ENCODE measurements around the gene CENPT. TPM values are rescaled to one million over a fixed set of nuclear protein-coding genes. Genes with fewer than 3 reads are reported as not detected.
A peak's percentile ranks its signal among the peaks of the same experiment; 100 is the strongest.

Gene CENPT
- total RNA-seq, 1 experiment from 2014 or later = 60.9 TPM

- H3K79me2 ChIP-seq (ENCODE audit: insufficient read depth, low read length) = peaks cover 2% of the 10 kb centered on the region; the same call in 1 of the 2 replicates
- WGBS (ENCODE audit: extremely low coverage, insufficient read length, low lambda C conversion rate) = no CpG with 5 or more reads among the region's 26 CpGs
- H2AFZ ChIP-seq (ENCODE audit: low read length) = no peak overlapping the region
These were observed 41.6 kb downstream of the CENPT start for GRCh38 chr16:67805718-67806427.

More at GRCh38 chr16:67805718-67806427, 41.6 kb downstream of the CENPT start:
- TF ChIP-seq, protein P1, sequence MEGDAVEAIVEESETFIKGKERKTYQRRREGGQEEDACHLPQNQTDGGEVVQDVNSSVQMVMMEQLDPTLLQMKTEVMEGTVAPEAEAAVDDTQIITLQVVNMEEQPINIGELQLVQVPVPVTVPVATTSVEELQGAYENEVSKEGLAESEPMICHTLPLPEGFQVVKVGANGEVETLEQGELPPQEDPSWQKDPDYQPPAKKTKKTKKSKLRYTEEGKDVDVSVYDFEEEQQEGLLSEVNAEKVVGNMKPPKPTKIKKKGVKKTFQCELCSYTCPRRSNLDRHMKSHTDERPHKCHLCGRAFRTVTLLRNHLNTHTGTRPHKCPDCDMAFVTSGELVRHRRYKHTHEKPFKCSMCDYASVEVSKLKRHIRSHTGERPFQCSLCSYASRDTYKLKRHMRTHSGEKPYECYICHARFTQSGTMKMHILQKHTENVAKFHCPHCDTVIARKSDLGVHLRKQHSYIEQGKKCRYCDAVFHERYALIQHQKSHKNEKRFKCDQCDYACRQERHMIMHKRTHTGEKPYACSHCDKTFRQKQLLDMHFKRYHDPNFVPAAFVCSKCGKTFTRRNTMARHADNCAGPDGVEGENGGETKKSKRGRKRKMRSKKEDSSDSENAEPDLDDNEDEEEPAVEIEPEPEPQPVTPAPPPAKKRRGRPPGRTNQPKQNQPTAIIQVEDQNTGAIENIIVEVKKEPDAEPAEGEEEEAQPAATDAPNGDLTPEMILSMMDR (conservative IDR thresholded peaks at IDR 0.05) = no peak
- no peak overlapping the region for H2BK12ac ChIP-seq (ENCODE audit: insufficient read length, low read depth, low read length)
- no peak overlapping the region for H2AK5ac ChIP-seq (ENCODE audit: insufficient read length, low read length)
- no peaks in the 10 kb centered on the region for H3K9me3 ChIP-seq (ENCODE audit: control insufficient read depth, low read depth, low read length)
- H3K4ac ChIP-seq (ENCODE audit: low read depth, low read length) = no peak overlapping the region
- H4K5ac ChIP-seq (ENCODE audit: insufficient read length, low read depth, low read length) = no peak overlapping the region
- no peak overlapping the region for H3K56ac ChIP-seq (ENCODE audit: insufficient read length, low read depth, low read length)
- H2BK5ac ChIP-seq (ENCODE audit: insufficient read length, low read length) = no peak overlapping the region
- no peaks in the 10 kb centered on the region for H3K27me3 ChIP-seq (ENCODE audit: insufficient read depth, low read length)
- H3K36me3 Mint-ChIP-seq (ENCODE audit: insufficient read depth in 1 of 3, low read depth in 3 of 3) = peaks cover 11 to 39% (median 27%) of the 10 kb centered on the region in 3 experiments; a peak in 6 of 7 replicates
- H3T11ph ChIP-seq (ENCODE audit: low read length) = no peak overlapping the region
- H2BK120ac ChIP-seq (ENCODE audit: low read depth, low read length, poor library complexity, severe bottlenecking) = no peak overlapping the region
- H3K4me1 Mint-ChIP-seq = peaks cover 10 to 14% of the 10 kb centered on the region in 2 experiments
- H3K4me3 Mint-ChIP-seq = peak overlapping the region; percentile 92 to 94
- H3K4me1 ChIP-seq (ENCODE audit: insufficient read depth, low read length) = 0 out of 2 replicates have a peak, but pooled peaks cover 3% of the 10 kb centered on the region
- H3K27ac ChIP-seq (ENCODE audit: insufficient read length, low read depth, low read length) = no peak overlapping the region
- peak overlapping the region; percentile 75 for H3K4me2 ChIP-seq (ENCODE audit: insufficient read depth, insufficient read length, low read length)
- H3K14ac ChIP-seq (ENCODE audit: insufficient read depth, low read length) = peak overlapping the region; percentile 49; the same call in 1 of the 2 replicates
- H3K18ac ChIP-seq (ENCODE audit: insufficient read length, low read depth, low read length) = no peak overlapping the region
- H2BK15ac ChIP-seq (ENCODE audit: low read depth, low read length) = no peak overlapping the region
- H3K27ac Mint-ChIP-seq = peak overlapping the region in 2 of 3 experiments; percentile 79 to 95; a peak in 5 of 7 replicates
- no peaks in the 10 kb centered on the region for H3K27me3 Mint-ChIP-seq (ENCODE audit: low read depth)
- peaks cover 3% of the 10 kb centered on the region for H3K79me1 ChIP-seq (ENCODE audit: insufficient read depth, low read depth, low read length, poor library complexity, severe bottlenecking)
- H4K91ac ChIP-seq (ENCODE audit: insufficient read length, low read depth, low read length) = no peak overlapping the region
- no peaks in the 10 kb centered on the region for H3K9me3 Mint-ChIP-seq
- H4K20me1 ChIP-seq (ENCODE audit: control insufficient read depth, insufficient read depth, insufficient read length) = no peaks in the 10 kb centered on the region
- H3K23me2 ChIP-seq (ENCODE audit: insufficient read length, low read depth, low read length, poor library complexity, severe bottlenecking) = peaks cover 7% of the 10 kb centered on the region
- peak overlapping the region; percentile 80 for H3K9ac ChIP-seq (ENCODE audit: extremely low read depth, insufficient read length, low read length)
- no peak for DNase-seq
- no peak overlapping the region for H3K23ac ChIP-seq (ENCODE audit: insufficient read length, low read depth, low read length)
- no peak overlapping the region for H2BK20ac ChIP-seq (ENCODE audit: low read depth, low read length, poor library complexity, severe bottlenecking)
- no peak overlapping the region for H4K8ac ChIP-seq (replicated peaks; ENCODE audit: insufficient read length, low read depth, low read length)
